Natural killer cell (primary cell): ENCODE results near the gene DMBX1. TPM values are rescaled to one million over a fixed set of nuclear protein-coding genes. Genes with fewer than 3 reads are reported as not detected.
A peak's percentile ranks its signal among the peaks of the same experiment; 100 is the strongest.

ENCODE experiments used
- ATAC-seq, 3 donors: fragments of 150-1000 bp in 2 of 3; fragments of 200-7000 bp in 1 of 3; cut with Tn5 transposase; 1 replicate in 1 of 3; 2 replicates in 2 of 3; pipeline ENCODE4 v1.10.0; 2021; ENCODE audit warnings: mild to moderate bottlenecking in 2 of 3, moderate library complexity in 2 of 3
- DNase-seq, 2 donors: peaks; one replicate each; pipeline versions ENCODE4 v3.0.0 to v3.0.0-alpha.2; 2013 to 2021; ENCODE audit warnings: mixed read lengths in 1 of 2
- H3K27ac ChIP-seq: one replicate; pipeline ENCODE4 v1.5.1; 2013; ENCODE audit warnings: mild to moderate bottlenecking, low read length
- H3K27me3 ChIP-seq: one replicate; pipeline ENCODE4 v1.6.1; 2013; ENCODE audit warnings: low read length; ENCODE audit not compliant: control insufficient read depth, insufficient read depth
- H3K36me3 ChIP-seq: one replicate; pipeline ENCODE4 v1.6.1; 2013; ENCODE audit warnings: low read length; ENCODE audit not compliant: control insufficient read depth, insufficient read depth
- H3K4me1 ChIP-seq: one replicate; pipeline ENCODE4 v1.6.1; 2013; ENCODE audit warnings: low read length; ENCODE audit not compliant: control insufficient read depth, insufficient read depth
- H3K4me3 ChIP-seq: one replicate; pipeline ENCODE4 v1.5.1; 2013; ENCODE audit warnings: low read length
- H3K9me3 ChIP-seq: one replicate; pipeline ENCODE4 v1.6.1; 2013; ENCODE audit warnings: low read length; ENCODE audit not compliant: control insufficient read depth, insufficient read depth
- H3K27ac Mint-ChIP-seq, 2 donors: one replicate each; pipeline ENCODE4 v1.8.0; 2022; ENCODE audit warnings: mild to moderate bottlenecking in 2 of 2, mixed read lengths in 2 of 2, moderate library complexity in 1 of 2
- H3K27me3 Mint-ChIP-seq, 2 donors: one replicate each; pipeline ENCODE4 v1.8.0; 2022; ENCODE audit warnings: low read depth in 2 of 2, mixed read lengths in 2 of 2
- H3K36me3 Mint-ChIP-seq: one replicate; pipeline ENCODE4 v1.8.0; 2022; ENCODE audit warnings: mixed read lengths
- H3K4me1 Mint-ChIP-seq, 2 donors: one replicate each; pipeline ENCODE4 v1.8.0; 2022; ENCODE audit warnings: mixed read lengths in 2 of 2
- H3K4me3 Mint-ChIP-seq: one replicate; pipeline ENCODE4 v1.8.0; 2022; ENCODE audit warnings: mild to moderate bottlenecking, moderate library complexity, mixed read lengths
- H3K9me3 Mint-ChIP-seq, 2 donors: one replicate each; pipeline ENCODE4 v1.8.0; 2022; ENCODE audit warnings: mixed read lengths in 2 of 2
- CTCF ChIP-seq: fragments of 200-600 bp; IDR thresholded peaks from one replicate; pipeline ENCODE4 v1.8.0; 2022; ENCODE audit warnings: antibody characterized with exemption
- WGBS: methylation state at CpG from one replicate; pipeline ENCODE4 v1.1.7; 2013; ENCODE audit warnings: missing lambda C conversion rate; ENCODE audit not compliant: insufficient coverage; 5-methylcytosine and 5-hydroxymethylcytosine counted together
- intact Hi-C: fragments of 100-400 bp; cut with micrococcal nuclease; formaldehyde crosslinking; loops from one replicate; pipeline ENCODE4 v1.14.2; 2022
- total RNA-seq, 4 donors: library from RNA; stranded (reverse); fragments of 120-200 nt in 1 of 4; gene quantifications; one replicate each; pipeline versions ENCODE4 v1.2.3 to v1.2.4, GENCODE V29; 2013 to 2022

The DMBX1 gene
- total RNA-seq, 3 donors from 2014 or later (not counting 1 experiment from before 2014, with no cell fraction given): not detected

DNA sequence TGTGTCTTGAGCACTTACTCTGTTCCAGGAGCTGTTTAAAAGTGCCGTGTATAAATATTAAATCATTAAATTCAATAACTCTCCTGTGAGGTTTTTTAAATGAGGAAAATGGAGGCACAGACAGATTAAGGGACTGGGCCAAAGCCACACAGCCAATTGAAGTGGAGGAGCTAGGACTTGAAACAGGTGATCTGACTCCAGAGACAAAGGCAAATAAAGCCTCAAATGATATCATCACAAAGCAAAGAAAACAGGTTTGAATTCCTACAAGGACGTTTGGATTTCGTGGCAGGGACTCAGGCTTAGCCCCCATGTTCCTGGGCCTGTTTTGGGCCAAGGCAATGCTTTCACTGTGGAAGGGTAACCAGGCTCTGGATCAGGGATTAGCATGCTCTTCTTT is 45.2 kb upstream of the DMBX1 start:
- Histone ChIP-seq H3K27ac (no peak overlapping the region), H3K9me3 (no peaks in the 10 kb centered on the region), H3K4me3 (no peak overlapping the region), H3K4me1 (peaks cover 15% of the 10 kb centered on the region), H3K27me3 (peaks cover 10% of the 10 kb centered on the region), H3K36me3 (no peaks in the 10 kb centered on the region)
- no peak for ATAC-seq
- no peak for TF ChIP-seq CTCF
- Mint-ChIP-seq H3K9me3 (no peaks in the 10 kb centered on the region), H3K27me3 (peaks cover 38 to 57% of the 10 kb centered on the region in 2 donors), H3K27ac (no peak overlapping the region), H3K36me3 (no peaks in the 10 kb centered on the region), H3K4me3 (no peak overlapping the region), H3K4me1 (peaks cover 14 to 34% of the 10 kb centered on the region in 2 donors)
- WGBS: 82% methylated on average over 2 of the region's 3 CpGs
- DNase-seq: no peak
- intact Hi-C loops: no loop called here

DNA sequence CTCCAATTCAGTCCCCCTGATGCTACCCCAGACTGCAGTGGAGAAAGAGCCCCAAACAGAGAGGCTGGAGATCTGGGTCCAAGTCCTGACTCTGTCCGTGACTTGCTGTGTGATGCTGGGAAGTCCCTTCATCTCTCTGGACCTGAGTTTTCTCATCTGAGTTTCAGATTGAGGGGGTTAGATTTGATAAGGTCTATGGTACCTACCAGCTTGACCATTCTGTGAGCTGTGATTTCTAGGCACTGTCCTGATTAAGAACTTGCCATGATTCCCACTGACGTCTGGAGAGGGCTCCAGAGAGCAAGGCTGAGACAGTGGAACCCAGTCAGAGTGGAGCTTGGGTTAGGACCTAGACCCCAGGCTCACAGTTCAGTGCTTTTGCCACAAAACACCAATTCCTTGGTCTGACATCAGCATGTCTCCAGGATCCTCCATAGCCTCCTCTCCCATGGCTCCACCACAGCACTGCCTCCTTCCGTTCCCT is 43.8 kb upstream of the DMBX1 start:
- no peak overlapping the region for H3K27ac ChIP-seq
- 75% methylated on average over 3 of the region's 3 CpGs for WGBS
- no peaks in the 10 kb centered on the region for H3K36me3 ChIP-seq
- Mint-ChIP-seq H3K36me3 (no peaks in the 10 kb centered on the region), H3K4me1 (peaks cover 14 to 36% of the 10 kb centered on the region in 2 donors), H3K9me3 (no peaks in the 10 kb centered on the region), H3K27ac (no peak overlapping the region), H3K4me3 (no peak overlapping the region), H3K27me3 (peaks cover 44 to 68% of the 10 kb centered on the region in 2 donors)
- DNase-seq (no peak), ATAC-seq (no peak)
- peaks cover 15% of the 10 kb centered on the region for H3K4me1 ChIP-seq
- intact Hi-C loops: no loop called here
- H3K9me3 ChIP-seq: no peaks in the 10 kb centered on the region
- peaks cover 13% of the 10 kb centered on the region for H3K27me3 ChIP-seq
- no peak for TF ChIP-seq CTCF
- H3K4me3 ChIP-seq: no peak overlapping the region

- ATAC-seq: peak in 1 of 3 donors; percentile 62
- Histone ChIP-seq H3K27ac (no peak overlapping the region), H3K9me3 (no peaks in the 10 kb centered on the region), H3K36me3 (no peaks in the 10 kb centered on the region), H3K4me3 (no peak overlapping the region), H3K4me1 (peaks cover 15% of the 10 kb centered on the region), H3K27me3 (peaks cover 13% of the 10 kb centered on the region)
- H3K9me3 Mint-ChIP-seq: no peaks in the 10 kb centered on the region
- H3K4me1 Mint-ChIP-seq: peaks cover 14 to 36% of the 10 kb centered on the region in 2 donors
- H3K27me3 Mint-ChIP-seq: peaks cover 55 to 79% of the 10 kb centered on the region in 2 donors
- H3K27ac Mint-ChIP-seq: no peak overlapping the region
- no peaks in the 10 kb centered on the region for H3K36me3 Mint-ChIP-seq
- 27% methylated on average over 14 of the region's 15 CpGs for WGBS
- DNase-seq: peak; percentile 57 to 83
- peak; percentile 78 for TF ChIP-seq CTCF
- intact Hi-C loops: loop anchor here (1.0 kb wide), 2 partner anchors 81 to 278 kb away; no protein-coding TSS in a partner anchor
- no peak overlapping the region for H3K4me3 Mint-ChIP-seq
Measured at GRCh38 chr1:46446646-46447498, 42.8 kb upstream of the DMBX1 start.
